ENCODE data around the gene DIPK1B.

- no peak for TF ChIP-seq POLR2AphosphoS5 (IDR thresholded peaks at IDR 0.05; ENCODE audit: low read depth)
- no peak for TF ChIP-seq CTCF (IDR thresholded peaks at IDR 0.05; ENCODE audit: insufficient read depth, low read length)
- no peak for TF ChIP-seq REST (IDR thresholded peaks at IDR 0.05; ENCODE audit: insufficient replicate concordance, low read depth)
- no peak for TF ChIP-seq GABPA (IDR thresholded peaks at IDR 0.05; ENCODE audit: low read depth)
These were observed 31.4 kb downstream of the DIPK1B start for GRCh38 chr9:136743639-136744211.
